Measurements from ENCODE around the gene AIP. TPM values are rescaled to one million over a fixed set of nuclear protein-coding genes. Genes with fewer than 3 reads are reported as not detected.

AIP gene
- total and polyA plus RNA-seq, 9 of the 15 experiments (the other 6 are each of a cell fraction or from before 2014, with no cell fraction given) = 5.2 to 92.5 (median 52.7) TPM

GRCh38 chr11:67463680-67464410 is 19.0 kb upstream of the AIP start (continued):
- TF ChIP-seq ZNF740 (CRISPR knock-in tag; IDR thresholded peaks at IDR 0.05) (no peak), ZNF740 (tag; IDR thresholded peaks at IDR 0.05) (0 out of 4 replicates have a peak, but pooled peaks of 1 of the 2 experiments have one; percentile 43), RFX1 (IDR thresholded peaks at IDR 0.05) (no peak), TCF7 (IDR thresholded peaks at IDR 0.05; ENCODE audit: borderline replicate concordance) (no peak), DIDO1 (tag; IDR thresholded peaks at IDR 0.05; ENCODE audit: low read depth) (no peak), SRSF9 (IDR thresholded peaks at IDR 0.05; ENCODE audit: borderline replicate concordance, low read depth, low read length) (no peak), ZNF699 (CRISPR knock-in tag; IDR thresholded peaks at IDR 0.05; ENCODE audit: insufficient replicate concordance) (no peak), MAFF (IDR thresholded peaks at IDR 0.05; ENCODE audit: low read length) (no peak), ATF1 (CRISPR knock-in tag; IDR thresholded peaks at IDR 0.05) (peak; percentile 72; the same call in 1 of the 2 replicates), ATF1 (tag; IDR thresholded peaks at IDR 0.05) (peak; percentile 95), PTBP1 (IDR thresholded peaks at IDR 0.05; ENCODE audit: low read depth, low read length) (no peak), RFX7 (CRISPR knock-in tag; IDR thresholded peaks at IDR 0.05) (no peak), ZNF407 (IDR thresholded peaks at IDR 0.05; ENCODE audit: low read depth) (0 out of 2 replicates have a peak, but pooled peaks have one; percentile 26), ZBTB9 (CRISPR knock-in tag; IDR thresholded peaks at IDR 0.05) (peak; percentile 95), TAF1 (IDR thresholded peaks at IDR 0.05; ENCODE audit: control insufficient read depth, extremely low read depth, insufficient read depth, low read length, severe bottlenecking) (no peak), ZNF408 (CRISPR knock-in tag; IDR thresholded peaks at IDR 0.05; ENCODE audit: low read depth) (no peak), ZNF239 (CRISPR knock-in tag; IDR thresholded peaks at IDR 0.05) (peak; percentile 20; the same call in 1 of the 2 replicates), ZNF668 (CRISPR knock-in tag; IDR thresholded peaks at IDR 0.05) (no peak), PTTG1 (tag; IDR thresholded peaks at IDR 0.05; ENCODE audit: low read depth) (no peak)

Measured in K562 (cell line).